SHP77 treated with DMSO at 0.1 percent for 48 hours (cell line): Measurements from ENCODE around the gene KIF1B.
A peak's percentile ranks its signal among the peaks of the same experiment; 100 is the strongest.
"Not testable (repeated sequence)": the region's sequence is repeated elsewhere in the genome, so short reads cannot be mapped to it uniquely, and the experiment has no call there.

Experiments used
- DNase-seq: peaks from one replicate; lab custom pipeline; 2025; lab: John Stamatoyannopoulos, UW

KIF1B gene

DNA sequence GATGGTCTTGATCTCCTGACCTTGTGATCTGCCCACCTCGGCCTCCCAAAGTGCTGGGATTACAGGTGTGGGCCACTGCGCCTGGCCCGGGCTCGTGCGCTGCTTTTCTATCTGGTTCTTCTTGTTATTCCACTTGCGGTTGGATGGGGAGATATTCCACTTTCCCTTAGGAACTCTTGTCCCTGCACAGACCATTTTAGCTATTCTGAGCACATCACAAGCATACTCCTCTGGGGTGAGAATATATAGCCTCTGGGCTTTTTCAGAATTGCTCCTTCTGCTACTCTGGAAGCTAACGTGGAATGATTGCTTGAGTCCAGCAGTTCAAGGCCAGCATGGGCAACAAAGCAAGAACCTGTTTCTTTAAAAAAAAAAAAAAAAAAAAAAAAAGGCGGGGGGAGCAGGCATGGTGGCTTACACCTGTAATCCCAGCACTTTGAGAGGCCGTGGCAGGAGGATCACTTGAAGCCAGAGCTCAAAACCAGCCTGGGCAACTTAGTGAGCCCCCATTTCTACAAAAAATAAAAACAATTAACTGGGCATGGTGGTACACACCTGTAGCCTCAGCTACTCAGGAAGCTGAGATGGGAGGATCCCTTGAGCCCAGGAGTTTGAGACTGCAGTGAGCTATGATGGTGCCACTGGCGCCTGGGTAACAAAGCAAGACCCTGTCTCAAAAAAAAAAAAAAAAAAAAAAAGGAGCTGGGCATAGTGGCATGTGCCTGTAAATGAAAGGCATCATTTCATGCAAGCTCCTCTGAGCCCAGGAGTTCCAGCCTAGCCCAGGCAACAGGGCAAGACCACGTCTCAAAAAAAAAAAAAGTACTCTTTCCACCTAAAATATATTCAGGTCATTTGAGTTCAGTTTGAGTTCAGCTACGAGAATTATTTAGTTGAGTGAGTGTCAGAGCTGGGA lies 176.6 kb downstream of the KIF1B start:
- DNase-seq: no peak

DNA sequence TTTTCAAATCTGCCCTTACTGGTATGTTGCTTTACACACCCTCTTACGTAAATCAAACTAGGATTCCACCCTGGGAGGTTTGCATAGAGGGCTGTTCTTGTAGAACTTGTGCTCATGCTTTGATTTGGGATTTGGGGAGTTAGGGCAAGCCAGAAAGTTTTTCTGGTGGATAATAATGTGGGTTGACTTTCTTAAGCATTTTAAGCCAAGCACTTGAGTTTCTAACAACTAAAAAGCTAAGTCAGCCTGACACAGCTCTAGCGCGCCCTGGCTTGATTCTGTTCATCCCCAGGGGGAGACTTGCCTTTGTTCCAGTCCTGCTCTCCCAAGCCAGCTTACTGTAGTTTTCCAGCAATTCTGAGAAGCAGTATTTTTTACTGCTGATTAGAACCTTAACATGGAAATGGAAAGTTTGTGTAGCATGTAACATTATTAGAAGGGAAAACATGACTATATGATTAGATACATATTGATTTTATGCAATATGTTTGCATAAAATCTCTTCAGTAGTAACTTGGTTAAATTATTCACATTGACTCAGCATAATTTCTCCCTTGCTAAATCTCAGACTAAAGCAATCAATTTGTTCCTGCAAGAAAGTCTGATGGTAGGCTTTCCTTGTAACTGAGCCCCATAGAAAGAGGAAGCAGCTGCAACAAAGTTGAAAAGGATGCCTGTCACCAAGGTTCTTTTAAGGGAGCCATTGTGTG lies 177.5 kb downstream of the KIF1B start:
- DNase-seq: no peak

DNA sequence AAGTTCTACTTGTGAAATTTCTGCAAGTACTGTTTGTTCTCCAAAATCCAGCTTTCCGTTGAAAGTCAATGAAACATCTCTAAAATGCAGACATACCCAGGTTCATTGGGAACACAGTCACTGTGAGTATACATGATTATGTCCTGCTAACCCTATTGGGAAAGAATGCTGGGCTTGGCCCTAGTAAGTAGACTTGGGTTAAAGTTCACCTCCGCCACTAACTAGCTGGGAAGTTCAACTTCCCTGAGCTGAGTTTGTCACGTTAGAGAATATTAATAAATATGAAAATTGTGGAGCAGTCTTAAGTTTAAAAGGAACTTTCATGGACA lies 178.0 kb downstream of the KIF1B start:
- DNase-seq: no peak

DNA sequence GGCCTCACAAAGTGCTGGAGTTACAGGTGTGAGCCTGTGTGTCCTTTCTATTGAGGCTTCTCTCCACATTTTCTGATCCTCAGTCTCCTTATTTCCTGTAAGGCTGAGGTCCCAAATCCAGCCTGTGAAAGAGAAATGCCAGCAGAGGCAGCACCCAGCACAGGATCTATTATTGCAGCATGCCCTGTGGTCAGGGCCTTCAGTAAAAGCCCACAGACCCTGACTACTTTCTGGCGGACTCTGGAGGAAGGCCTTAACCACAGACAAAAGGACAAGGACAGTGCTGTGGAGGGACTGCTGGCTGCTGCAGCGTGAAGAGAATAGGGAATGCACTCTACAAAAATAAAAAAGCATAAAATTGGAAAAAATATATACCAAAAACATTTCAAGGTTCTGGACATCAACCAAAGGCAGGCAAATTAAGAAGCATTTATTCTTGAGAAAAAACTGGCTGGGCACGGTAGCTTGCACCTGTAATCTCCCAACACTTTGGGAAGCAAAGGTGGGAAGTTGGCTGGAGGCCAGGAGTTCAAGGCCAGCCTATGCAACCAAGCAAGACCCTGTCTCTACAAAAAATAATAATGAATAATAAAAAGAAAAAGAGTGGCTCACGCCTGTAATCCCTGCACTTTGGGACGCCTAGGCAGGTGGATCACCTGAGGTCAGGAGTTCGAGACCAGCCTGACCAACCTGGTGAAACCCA lies 179.1 kb downstream of the KIF1B start:
- no peak for DNase-seq

DNA sequence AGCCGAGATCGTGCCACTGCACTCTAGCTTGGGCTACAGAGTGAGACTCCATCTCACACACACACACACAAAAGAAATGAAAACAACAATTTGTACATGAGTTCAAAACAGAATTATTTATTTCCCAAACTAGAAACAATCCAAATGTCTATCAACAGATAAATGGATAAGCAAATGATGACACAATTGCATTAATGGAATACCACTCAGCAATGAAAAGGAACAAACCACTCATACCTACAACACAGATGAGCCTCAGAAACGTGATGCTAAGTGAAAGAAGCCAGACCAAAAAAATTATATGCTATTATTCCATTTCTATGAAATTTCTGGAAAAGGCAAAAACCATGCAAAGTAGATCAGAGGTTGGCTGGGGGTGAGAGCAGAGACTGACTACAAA lies 186.5 kb downstream of the KIF1B start:
- no peak for DNase-seq

DNA sequence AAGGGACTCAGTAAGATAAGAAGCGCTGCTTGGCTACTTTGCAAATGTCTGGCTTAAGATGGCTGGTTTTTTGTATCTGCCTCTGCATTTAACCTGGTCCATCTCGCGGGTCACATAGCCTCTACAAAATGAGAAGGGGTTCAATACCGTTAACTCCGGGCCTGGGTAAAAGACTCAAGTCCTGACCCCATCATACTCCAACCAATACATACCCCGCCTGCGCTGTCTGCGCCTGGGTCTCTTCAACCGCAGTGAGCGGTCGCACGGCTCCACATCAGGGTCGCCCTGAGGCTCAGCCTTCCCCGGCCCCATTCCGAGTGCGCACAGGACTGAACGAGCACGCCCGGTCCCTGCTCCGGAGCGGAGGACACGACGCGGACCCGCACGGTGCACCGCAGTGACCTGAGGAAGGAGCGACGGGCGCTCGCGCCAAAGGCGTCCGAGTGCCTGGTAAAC lies 187.9 kb downstream of the KIF1B start:
- no peak for DNase-seq

DNA sequence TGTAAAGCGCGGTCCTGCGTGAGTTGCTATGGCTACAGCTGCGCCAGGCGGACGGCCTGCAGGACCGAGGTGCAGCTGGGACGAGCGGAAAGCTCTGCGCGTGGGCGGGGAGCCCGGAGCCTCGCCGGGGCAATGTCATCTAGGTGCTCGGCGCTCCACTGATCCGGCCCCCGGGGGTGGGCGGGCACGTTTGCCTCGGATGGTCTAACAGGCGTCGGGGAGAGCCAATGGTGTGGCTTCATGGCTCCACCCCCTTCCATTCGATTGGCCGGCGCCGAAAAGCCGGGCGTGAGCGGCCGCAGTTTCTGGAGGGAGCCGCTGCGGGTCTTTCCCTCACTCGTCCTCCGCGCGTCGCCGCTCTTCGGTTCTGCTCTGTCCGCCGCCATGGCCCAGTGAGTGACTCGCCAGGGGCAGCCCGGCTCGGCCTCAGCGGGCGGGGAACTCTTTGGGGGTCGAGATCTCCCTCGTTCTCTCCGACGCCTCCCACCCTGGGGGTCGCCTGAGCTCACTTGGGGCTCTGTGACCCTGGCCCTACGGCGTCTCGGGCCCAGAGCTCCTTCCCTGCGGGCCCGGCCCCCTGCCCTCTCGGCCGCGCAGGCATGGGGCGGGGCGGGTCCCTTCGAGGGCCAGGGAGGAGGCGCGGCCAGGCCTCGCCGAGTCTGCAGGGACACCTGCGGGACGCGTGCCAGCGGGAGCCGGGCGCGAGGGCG lies 188.5 kb downstream of the KIF1B start, which contains the start of gene PGD:
PGD (plus strand) TSS at position 331 of the 710 bp plus-strand sequence; CDS start at position 385, 54 bp downstream.
- peak; percentile 92 for DNase-seq

DNA sequence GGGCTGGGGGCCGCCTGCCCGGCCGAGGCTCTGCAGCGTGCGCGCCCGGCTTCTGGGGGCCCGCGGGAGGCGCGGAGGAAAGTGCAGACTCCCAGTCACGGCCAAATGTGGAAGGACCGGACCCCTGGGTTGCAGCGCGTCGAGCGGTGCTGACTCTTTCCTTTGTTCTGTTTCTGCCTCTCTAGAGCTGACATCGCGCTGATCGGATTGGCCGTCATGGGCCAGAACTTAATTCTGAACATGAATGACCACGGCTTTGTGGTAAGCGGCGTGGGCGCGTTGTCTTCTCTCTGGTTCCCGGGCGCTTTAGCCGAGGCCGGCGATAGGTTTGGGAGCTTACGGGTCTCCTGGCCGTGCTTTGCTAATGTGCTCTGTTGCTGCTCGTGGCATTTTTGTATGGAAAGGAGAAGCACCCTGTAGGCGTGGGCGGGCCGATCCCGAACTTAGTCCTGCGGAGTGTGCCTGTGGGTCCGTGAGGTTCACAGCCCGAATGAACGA lies 189.1 kb downstream of the KIF1B start:
- no peak for DNase-seq

DNA sequence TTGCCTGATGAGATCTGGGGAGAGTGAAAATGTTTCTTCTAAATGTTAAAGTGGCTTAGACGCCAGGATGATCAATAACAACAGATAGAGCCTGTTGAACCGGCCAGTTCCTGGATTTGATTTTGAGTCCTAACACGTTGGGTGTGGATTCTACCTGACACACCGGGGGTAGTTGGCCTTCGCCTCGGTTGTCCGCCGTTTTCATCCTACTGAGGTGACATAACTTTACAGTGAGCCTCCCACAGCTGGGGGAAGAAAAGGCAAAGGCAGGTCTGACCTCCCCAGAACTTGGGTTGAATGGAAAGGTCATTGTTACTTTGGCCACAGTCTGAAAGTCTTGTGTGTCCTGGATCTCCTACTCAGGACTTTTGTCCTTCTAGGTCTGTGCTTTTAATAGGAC lies 189.6 kb downstream of the KIF1B start:
- DNase-seq: no peak

DNA sequence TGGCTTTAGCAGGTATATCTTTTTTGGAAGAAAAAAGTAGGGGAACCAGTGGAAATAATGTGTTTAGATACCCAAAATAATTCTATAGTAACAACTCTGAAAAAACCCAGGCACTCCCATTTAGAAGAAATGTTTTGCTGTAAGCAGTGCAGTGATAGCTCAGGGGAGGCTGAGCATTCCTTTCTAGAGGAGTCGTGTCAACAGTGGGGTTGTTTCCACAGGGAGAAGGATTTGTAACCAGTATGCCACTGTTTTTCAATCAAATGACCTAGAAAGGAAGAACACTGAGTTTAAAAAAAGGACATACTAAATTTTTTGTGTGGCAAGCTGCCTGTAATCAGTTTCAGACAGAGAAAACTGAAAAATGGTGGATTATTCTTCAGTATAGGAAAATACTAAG lies 190.9 kb downstream of the KIF1B start:
- DNase-seq: no peak

DNA sequence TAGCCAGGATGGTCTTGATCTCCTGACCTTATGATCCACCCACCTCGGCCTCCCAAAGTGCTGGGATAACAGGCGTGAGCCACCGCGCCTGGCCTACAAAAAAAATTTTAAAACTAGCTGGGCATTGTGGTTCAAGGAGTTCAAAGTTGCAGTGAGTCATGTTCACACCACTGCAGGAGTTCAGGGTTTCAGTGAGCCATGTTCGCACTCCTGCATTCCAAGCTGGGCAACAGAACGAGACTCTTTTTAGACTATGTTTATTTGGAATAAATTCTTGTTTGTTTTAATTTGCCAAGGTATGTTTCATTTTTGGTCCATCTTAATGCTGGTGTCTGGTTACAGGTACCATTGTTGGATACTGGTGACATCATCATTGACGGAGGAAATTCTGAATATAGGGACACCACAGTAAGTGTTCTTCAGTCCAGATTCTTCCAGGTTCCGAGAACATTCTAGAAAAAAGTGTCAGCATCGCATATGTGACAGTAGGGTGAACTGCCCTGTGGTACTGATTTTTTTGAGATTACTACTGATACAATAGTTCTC lies 192.4 kb downstream of the KIF1B start:
- no peak for DNase-seq

DNA sequence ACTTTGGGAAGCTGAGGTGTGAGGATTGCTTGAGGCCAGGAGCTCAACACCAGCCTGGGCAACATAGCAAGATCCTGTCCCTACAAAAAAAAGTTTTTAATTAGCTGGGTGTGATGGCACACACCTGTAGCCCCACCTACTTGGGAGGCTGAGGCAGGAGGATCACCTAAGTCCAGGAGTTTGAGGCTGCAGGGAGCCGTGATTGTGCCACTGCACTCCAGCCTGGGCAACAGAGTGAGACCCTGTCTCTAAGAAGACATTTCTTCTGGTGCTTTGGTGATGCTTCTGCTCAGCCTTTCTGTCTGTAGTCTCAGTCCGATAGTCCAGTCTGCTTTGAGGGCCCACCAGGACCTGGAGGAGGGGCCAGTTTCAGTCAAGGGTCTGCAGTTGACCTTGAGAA lies 196.8 kb downstream of the KIF1B start:
- DNase-seq: no peak

DNA sequence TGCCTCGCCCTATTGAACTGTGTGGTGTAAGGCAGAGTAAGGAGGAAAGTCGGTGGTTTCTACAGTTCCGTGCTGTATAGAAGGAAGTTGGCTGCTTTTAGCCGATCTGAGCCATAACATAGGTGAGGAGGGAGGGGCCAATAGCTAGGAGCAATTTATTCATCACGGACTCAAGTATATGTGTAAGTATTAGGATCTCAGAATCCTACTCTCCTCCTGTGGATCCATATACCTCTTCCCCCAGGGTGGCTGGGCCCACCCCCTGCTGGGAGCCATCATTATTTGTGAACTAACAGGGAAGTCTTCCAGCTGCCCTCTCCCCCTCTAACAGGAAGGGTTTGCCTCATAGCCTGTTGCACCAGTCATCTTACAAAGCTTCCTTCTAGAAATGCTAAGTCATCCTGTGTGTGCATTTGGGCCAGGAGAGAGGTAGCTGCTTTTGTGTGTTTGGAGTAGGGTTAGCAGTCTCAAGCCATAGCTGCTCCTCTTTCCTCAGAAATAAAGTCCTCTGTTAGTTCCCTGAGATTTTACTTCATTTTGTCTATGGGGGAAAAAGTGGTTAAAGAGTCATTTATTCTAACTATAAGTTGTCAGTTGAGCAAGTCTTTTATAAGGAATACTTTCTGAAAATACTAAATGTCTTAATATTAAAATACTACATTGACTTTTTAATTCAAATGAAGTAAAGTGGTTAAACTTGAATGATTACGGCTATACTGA lies 205.0 kb downstream of the KIF1B start:
- no peak for DNase-seq

DNA sequence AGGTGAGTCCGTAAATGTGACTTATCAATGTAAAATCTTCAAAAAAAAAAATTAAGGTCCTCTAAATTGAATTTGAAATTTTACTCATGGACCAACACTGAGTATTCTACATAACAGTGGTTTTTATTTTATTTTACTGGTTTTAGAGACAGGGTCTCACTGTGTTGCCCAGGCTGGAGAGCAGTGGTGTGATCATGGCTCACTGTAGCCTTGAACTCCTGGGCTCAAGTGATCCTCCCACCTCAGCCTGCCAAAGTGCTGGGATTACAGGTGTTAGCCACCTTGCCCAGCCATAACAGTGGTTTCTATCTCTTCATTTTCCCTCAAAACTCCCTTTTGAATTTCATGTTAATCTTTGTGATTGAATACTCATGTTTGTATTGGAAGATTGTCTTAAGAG lies 205.6 kb downstream of the KIF1B start:
- not testable (repeated sequence) for DNase-seq

DNA sequence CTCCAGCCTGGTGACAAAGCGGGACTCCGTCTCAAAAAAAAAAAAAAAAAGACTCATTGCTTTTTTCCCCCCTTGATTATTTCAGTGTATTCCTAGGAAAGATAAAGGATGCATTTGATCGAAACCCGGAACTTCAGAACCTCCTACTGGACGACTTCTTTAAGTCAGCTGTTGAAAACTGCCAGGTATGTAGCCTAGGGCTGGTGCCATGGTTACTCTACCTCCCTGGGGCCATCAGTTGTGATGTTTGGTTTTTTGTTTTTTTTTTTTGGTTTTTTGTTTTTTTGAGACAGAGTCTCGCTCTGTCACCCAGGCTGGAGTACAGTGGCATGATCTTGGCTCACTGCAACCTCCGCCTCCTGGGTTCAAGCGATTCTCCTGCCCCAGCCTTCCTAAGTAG lies 208.4 kb downstream of the KIF1B start:
- DNase-seq: not testable (repeated sequence)

DNA sequence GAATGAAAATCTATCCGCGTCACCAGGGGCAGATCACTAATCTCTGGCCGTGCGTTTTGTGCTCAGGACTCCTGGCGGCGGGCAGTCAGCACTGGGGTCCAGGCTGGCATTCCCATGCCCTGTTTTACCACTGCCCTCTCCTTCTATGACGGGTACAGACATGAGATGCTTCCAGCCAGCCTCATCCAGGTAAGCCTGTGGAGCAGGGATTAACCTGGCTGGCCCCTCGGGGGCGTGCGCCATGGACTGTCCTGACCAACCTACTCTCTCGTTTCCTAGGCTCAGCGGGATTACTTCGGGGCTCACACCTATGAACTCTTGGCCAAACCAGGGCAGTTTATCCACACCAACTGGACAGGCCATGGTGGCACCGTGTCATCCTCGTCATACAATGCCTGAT lies 209.0 kb downstream of the KIF1B start:
- DNase-seq: no peak

DNA sequence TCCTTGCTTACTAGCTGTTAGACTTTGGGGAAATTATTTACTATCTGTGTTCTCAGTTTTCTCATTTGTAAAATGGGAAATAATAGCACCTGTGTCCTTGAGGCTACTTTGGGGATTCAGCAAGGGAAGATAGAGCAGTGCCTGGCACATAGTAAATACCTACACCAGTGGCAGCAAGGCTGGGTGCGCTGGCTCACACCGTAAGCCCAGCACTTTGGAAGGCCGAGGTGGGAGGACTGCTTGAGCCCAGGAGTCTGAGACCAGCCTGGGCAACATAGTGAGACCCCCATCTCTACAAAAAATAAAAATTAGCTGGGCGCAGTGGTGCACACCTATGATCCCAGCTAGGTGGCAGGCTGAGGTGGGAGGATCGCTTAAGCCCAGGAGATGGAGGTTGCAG lies 211.3 kb downstream of the KIF1B start:
- DNase-seq: no peak

DNA sequence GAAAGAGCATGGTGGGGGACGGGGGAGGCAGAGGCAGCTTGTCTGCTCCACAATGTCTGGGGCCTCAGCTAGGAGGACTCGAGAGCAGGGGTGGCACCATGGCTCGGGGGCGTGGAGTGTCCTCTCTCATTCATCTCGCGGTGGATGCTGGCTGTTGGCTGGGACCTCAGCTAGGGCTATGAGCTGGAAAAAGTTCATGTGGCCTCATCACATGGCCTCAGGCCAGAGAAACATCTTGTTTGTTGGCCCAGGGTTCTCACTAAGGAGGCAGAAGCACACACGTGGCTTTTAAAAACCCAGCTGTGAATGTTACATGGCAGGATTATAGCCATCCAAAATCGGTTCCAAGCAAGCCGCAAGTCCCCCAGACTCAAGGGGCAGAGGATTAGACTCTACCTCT lies 213.7 kb downstream of the KIF1B start:
- DNase-seq: no peak

DNA sequence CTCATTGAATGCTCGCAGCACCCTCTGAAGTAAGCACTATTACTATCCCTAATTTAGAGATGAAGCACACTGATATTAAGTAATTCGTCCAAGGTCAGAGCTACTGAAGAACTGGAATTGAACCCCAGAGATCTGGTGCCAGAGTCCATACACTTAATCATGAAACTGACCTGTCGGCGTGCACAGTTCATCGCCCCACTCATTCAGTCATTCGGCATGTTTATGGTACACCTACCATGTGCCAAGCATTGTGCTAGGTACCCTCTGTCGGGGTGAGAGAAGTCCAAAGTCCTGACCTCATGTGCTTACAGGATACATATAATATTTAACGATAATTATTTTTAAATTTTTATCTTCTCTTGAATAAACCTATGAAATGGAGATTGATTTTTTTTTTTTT lies 214.3 kb downstream of the KIF1B start:
- DNase-seq: no peak

DNA sequence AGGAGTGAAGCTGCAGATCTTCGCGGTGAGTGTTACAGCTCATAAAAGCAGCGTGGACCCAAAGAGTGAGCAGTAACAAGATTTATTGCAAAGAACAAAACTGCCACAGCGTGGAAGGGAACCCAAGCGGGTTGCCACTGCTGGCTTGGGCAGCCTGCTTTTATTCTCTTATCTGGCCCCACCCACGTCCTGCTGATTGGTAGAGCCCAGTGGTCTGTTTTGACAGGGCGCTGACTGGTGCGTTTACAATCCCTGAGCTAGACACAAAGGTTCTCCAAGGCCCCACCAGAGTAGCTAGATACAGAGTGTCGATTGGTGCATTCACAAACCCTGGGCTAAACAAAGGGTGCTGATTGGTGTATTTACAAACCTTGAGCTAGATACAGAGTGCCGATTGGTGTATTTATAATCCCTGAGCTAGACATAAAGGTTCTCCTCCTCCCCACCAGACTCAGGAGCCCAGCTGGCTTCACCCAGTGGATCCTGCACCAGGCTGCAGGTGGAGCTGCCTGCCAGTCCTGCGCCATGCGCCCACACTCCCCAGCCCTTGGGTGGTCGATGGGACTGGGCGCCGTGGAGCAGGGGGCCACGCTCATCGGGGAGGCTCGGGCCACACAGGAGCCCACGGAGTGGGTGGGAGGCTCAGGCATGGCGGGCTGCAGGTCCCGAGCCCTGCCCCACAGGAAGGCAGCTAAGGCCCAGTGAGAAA lies 215.6 kb downstream of the KIF1B start:
- not testable (repeated sequence) for DNase-seq
